H9 (cell line): ENCODE results near the gene CCDC28B. TPM values are rescaled to one million over a fixed set of nuclear protein-coding genes. Genes with fewer than 3 reads are reported as not detected.

Source experiments
- DNase-seq: peaks from one replicate; pipeline ENCODE4 v3.0.0-alpha.2; 2017
- H2AFZ ChIP-seq: one replicate; pipeline ENCODE4 v1.6.1; 2013; ENCODE audit warnings: mild to moderate bottlenecking, low read length, control low read depth, moderate library complexity
- H2AK5ac ChIP-seq: 2 replicates; pipeline ENCODE4 v1.6.1; 2013; ENCODE audit warnings: low read length, control low read depth, mixed read lengths; ENCODE audit not compliant: insufficient read length
- H2BK120ac ChIP-seq: one replicate; pipeline ENCODE4 v1.6.1; 2013; ENCODE audit warnings: low read depth, mild to moderate bottlenecking, low read length, control low read depth, inconsistent platforms; ENCODE audit not compliant: poor library complexity, severe bottlenecking
- H2BK12ac ChIP-seq: 2 replicates; pipeline ENCODE4 v1.6.1; 2013; ENCODE audit warnings: low read length, control low read depth, mixed read lengths, low read depth; ENCODE audit not compliant: insufficient read length
- H2BK15ac ChIP-seq: 2 replicates; pipeline ENCODE4 v1.6.1; 2013; ENCODE audit warnings: low read depth, low read length, control low read depth
- H2BK20ac ChIP-seq: one replicate; pipeline ENCODE4 v1.6.1; 2013; ENCODE audit warnings: low read depth, mild to moderate bottlenecking, low read length, control low read depth, inconsistent platforms; ENCODE audit not compliant: poor library complexity, severe bottlenecking
- H2BK5ac ChIP-seq: 2 replicates; pipeline ENCODE4 v1.6.1; 2013; ENCODE audit warnings: low read length, control low read depth, mixed read lengths; ENCODE audit not compliant: insufficient read length
- H3K14ac ChIP-seq: 2 replicates; pipeline ENCODE4 v1.6.1; 2013; ENCODE audit warnings: low read length, control low read depth; ENCODE audit not compliant: insufficient read depth
- H3K18ac ChIP-seq: 2 replicates; pipeline ENCODE4 v1.6.1; 2013; ENCODE audit warnings: low read depth, mild to moderate bottlenecking, mixed read lengths, low read length, control low read depth; ENCODE audit not compliant: insufficient read length
- H3K23ac ChIP-seq: 2 replicates; pipeline ENCODE4 v1.6.1; 2013; ENCODE audit warnings: low read length, control low read depth, mixed read lengths, low read depth; ENCODE audit not compliant: insufficient read length
- H3K23me2 ChIP-seq: 2 replicates; pipeline ENCODE4 v1.6.1; 2013; ENCODE audit warnings: low read depth, mild to moderate bottlenecking, mixed read lengths, low read length, control low read depth; ENCODE audit not compliant: insufficient read length, poor library complexity, severe bottlenecking
- H3K27ac ChIP-seq: 2 replicates; pipeline ENCODE4 v1.5.1; 2013; ENCODE audit warnings: low read length, control low read depth, mixed read lengths, low read depth; ENCODE audit not compliant: insufficient read length
- H3K27me3 ChIP-seq: 2 replicates; pipeline ENCODE4 v1.6.1; 2013; ENCODE audit warnings: low read length, control low read depth, inconsistent platforms; ENCODE audit not compliant: insufficient read depth
- H3K4ac ChIP-seq: 2 replicates; pipeline ENCODE4 v1.6.1; 2013; ENCODE audit warnings: low read depth, mild to moderate bottlenecking, control low read depth, inconsistent platforms, low read length, moderate library complexity
- H3K4me1 ChIP-seq: 2 replicates; pipeline ENCODE4 v1.6.1; 2013; ENCODE audit warnings: low read length, control low read depth, inconsistent platforms; ENCODE audit not compliant: insufficient read depth
- H3K4me2 ChIP-seq: 2 replicates; pipeline ENCODE4 v1.6.1; 2013; ENCODE audit warnings: low read length, control low read depth, mixed read lengths; ENCODE audit not compliant: insufficient read length, insufficient read depth
- H3K56ac ChIP-seq: 2 replicates; pipeline ENCODE4 v1.6.1; 2013; ENCODE audit warnings: low read depth, mild to moderate bottlenecking, mixed read lengths, low read length, control low read depth; ENCODE audit not compliant: insufficient read length
- H3K79me1 ChIP-seq: 2 replicates; pipeline ENCODE4 v1.6.1; 2013; ENCODE audit warnings: low read depth, mild to moderate bottlenecking, moderate library complexity, low read length, control low read depth, inconsistent platforms; ENCODE audit not compliant: insufficient read depth, poor library complexity, severe bottlenecking
- H3K79me2 ChIP-seq: 2 replicates; pipeline ENCODE4 v1.6.1; 2013; ENCODE audit warnings: low read length, control low read depth, inconsistent platforms; ENCODE audit not compliant: insufficient read depth
- H3K9ac ChIP-seq: 2 replicates; pipeline ENCODE4 v1.6.1; 2013; ENCODE audit warnings: low read length, control low read depth, mixed read lengths; ENCODE audit not compliant: insufficient read length; ENCODE audit errors: extremely low read depth
- H3K9me3 ChIP-seq: one replicate; pipeline ENCODE4 v1.6.1; 2013; ENCODE audit warnings: low read depth, low read length, inconsistent platforms; ENCODE audit not compliant: control insufficient read depth
- H3T11ph ChIP-seq: one replicate; pipeline ENCODE4 v1.6.1; 2013; ENCODE audit warnings: mild to moderate bottlenecking, low read length, control low read depth, inconsistent platforms
- H4K20me1 ChIP-seq: one replicate; pipeline ENCODE4 v1.6.1; 2013; ENCODE audit not compliant: control insufficient read depth, insufficient read length, insufficient read depth
- H4K5ac ChIP-seq: 2 replicates; pipeline ENCODE4 v1.6.1; 2013; ENCODE audit warnings: low read depth, mild to moderate bottlenecking, mixed read lengths, low read length, control low read depth; ENCODE audit not compliant: insufficient read length
- H4K8ac ChIP-seq: replicated peaks from 2 replicates; pipeline ENCODE4 v1.6.1; 2013; ENCODE audit warnings: low read length, control low read depth, mixed read lengths, low read depth; ENCODE audit not compliant: insufficient read length
- H4K91ac ChIP-seq: 2 replicates; pipeline ENCODE4 v1.6.1; 2013; ENCODE audit warnings: low read depth, mild to moderate bottlenecking, moderate library complexity, mixed read lengths, low read length, control low read depth; ENCODE audit not compliant: insufficient read length
- H3K27ac Mint-ChIP-seq, 3 experiments: 2 replicates in 2 of 3; 3 replicates in 1 of 3; pipeline ENCODE4 v1.8.0; 2020 to 2021; ENCODE audit warnings: mixed read lengths in 3 of 3, mild to moderate bottlenecking in 1 of 3, moderate library complexity in 1 of 3
- H3K27me3 Mint-ChIP-seq: 2 replicates; pipeline ENCODE4 v1.8.0; 2021; ENCODE audit warnings: low read depth, mild to moderate bottlenecking, moderate library complexity, mixed read lengths
- H3K36me3 Mint-ChIP-seq, 3 experiments: 2 replicates in 2 of 3; 3 replicates in 1 of 3; pipeline ENCODE4 v1.8.0; 2020 to 2021; ENCODE audit warnings: low read depth in 3 of 3, mixed read lengths in 3 of 3; ENCODE audit not compliant: insufficient read depth in 1 of 3
- H3K4me1 Mint-ChIP-seq, 2 experiments: 2 replicates each; pipeline ENCODE4 v1.8.0; 2020; ENCODE audit warnings: mixed read lengths in 2 of 2
- H3K4me3 Mint-ChIP-seq, 2 experiments: 2 replicates in 1 of 2; 3 replicates in 1 of 2; pipeline ENCODE4 v1.8.0; 2020 to 2021; ENCODE audit warnings: mild to moderate bottlenecking in 2 of 2, mixed read lengths in 2 of 2, moderate library complexity in 1 of 2
- H3K9me3 Mint-ChIP-seq, 2 experiments: 2 replicates in 1 of 2; 3 replicates in 1 of 2; pipeline ENCODE4 v1.8.0; 2020; ENCODE audit warnings: mild to moderate bottlenecking in 2 of 2, mixed read lengths in 2 of 2, moderate library complexity in 1 of 2
- WGBS: extraction: QIAGEN DNeasy Blood & Tissue Kit; methylation state at CpG from one replicate; pipeline ENCODE4 v1.1.7; 2013; ENCODE audit warnings: missing lambda C conversion rate, low lambda C conversion rate, mixed read lengths; ENCODE audit not compliant: insufficient read length; ENCODE audit errors: extremely low coverage; 5-methylcytosine and 5-hydroxymethylcytosine counted together
- total RNA-seq: library from RNA; stranded (reverse); gene quantifications from 2 replicates; pipeline ENCODE4 v1.2.1, GENCODE V29; 2021
- TF ChIP-seq, protein P1 (sequence below): fragments of 200-600 bp; sonication (generic); conservative IDR thresholded peaks from 3 replicates; pipeline ENCODE4 v1.8.0; 2021; ENCODE audit warnings: antibody characterized with exemption, mild to moderate bottlenecking

Gene CCDC28B
- total RNA-seq, 1 experiment from 2014 or later, result 20.7 TPM

DNA sequence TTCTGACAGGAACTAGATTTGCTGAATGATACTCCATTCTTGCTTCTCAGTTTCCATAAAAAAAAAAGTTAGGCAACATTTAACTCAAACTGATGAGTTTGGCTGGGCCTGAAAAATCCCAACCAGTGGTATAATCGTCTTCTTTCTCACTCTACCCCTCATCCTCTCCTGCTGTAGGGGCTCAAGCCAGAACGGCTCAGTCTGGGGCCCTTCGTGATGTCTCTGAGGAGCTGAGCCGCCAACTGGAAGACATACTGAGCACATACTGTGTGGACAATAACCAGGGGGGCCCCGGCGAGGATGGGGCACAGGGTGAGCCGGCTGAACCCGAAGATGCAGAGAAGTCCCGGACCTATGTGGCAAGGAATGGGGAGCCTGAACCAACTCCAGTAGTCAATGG is 19.3 kb upstream of the CCDC28B start:
- H2BK120ac ChIP-seq, result no peak overlapping the region
- no peak overlapping the region for H3K18ac ChIP-seq
- no peak overlapping the region for H2BK12ac ChIP-seq
- no peak overlapping the region for H4K91ac ChIP-seq
- no peaks in the 10 kb centered on the region for H4K20me1 ChIP-seq
- no peak for DNase-seq
- H3K9me3 ChIP-seq, result no peaks in the 10 kb centered on the region
- WGBS, result no CpG with 5 or more reads among the region's 9 CpGs
- peaks cover 7% of the 10 kb centered on the region for H3K23me2 ChIP-seq
- no peak overlapping the region for H3T11ph ChIP-seq
- no peak overlapping the region for H3K14ac ChIP-seq
- no peak overlapping the region for H2AK5ac ChIP-seq
- H3K9me3 Mint-ChIP-seq, result no peaks in the 10 kb centered on the region
- H3K4me1 ChIP-seq, result peaks cover 6% of the 10 kb centered on the region
- H2AFZ ChIP-seq, result no peak overlapping the region
- H3K4me3 Mint-ChIP-seq, result peak overlapping the region; percentile 92
- peaks cover 36 to 56% (median 49%) of the 10 kb centered on the region in 3 experiments for H3K36me3 Mint-ChIP-seq
- H3K4me1 Mint-ChIP-seq, result peaks cover 28 to 33% of the 10 kb centered on the region in 2 experiments
- H3K4ac ChIP-seq, result no peak overlapping the region
- no peaks in the 10 kb centered on the region for H3K27me3 ChIP-seq
- H3K79me2 ChIP-seq, result peaks cover 4% of the 10 kb centered on the region; the same call in 1 of the 2 replicates
- no peak overlapping the region for H2BK5ac ChIP-seq
- TF ChIP-seq, protein P1, sequence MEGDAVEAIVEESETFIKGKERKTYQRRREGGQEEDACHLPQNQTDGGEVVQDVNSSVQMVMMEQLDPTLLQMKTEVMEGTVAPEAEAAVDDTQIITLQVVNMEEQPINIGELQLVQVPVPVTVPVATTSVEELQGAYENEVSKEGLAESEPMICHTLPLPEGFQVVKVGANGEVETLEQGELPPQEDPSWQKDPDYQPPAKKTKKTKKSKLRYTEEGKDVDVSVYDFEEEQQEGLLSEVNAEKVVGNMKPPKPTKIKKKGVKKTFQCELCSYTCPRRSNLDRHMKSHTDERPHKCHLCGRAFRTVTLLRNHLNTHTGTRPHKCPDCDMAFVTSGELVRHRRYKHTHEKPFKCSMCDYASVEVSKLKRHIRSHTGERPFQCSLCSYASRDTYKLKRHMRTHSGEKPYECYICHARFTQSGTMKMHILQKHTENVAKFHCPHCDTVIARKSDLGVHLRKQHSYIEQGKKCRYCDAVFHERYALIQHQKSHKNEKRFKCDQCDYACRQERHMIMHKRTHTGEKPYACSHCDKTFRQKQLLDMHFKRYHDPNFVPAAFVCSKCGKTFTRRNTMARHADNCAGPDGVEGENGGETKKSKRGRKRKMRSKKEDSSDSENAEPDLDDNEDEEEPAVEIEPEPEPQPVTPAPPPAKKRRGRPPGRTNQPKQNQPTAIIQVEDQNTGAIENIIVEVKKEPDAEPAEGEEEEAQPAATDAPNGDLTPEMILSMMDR, result no peak
- H3K23ac ChIP-seq, result no peak overlapping the region
- no peaks in the 10 kb centered on the region for H3K27me3 Mint-ChIP-seq
- H3K27ac Mint-ChIP-seq, result peak overlapping the region; percentile 4 to 75 (median 23); a peak in 3 of 7 replicates
- H4K5ac ChIP-seq, result no peak overlapping the region
- H3K79me1 ChIP-seq, result peaks cover 6% of the 10 kb centered on the region
- H3K4me2 ChIP-seq, result peak overlapping the region; percentile 77
- H3K27ac ChIP-seq, result no peak overlapping the region
- H2BK20ac ChIP-seq, result no peak overlapping the region
- H4K8ac ChIP-seq, result no peak overlapping the region
- no peak overlapping the region for H2BK15ac ChIP-seq
- no peak overlapping the region for H3K56ac ChIP-seq
- no peak overlapping the region for H3K9ac ChIP-seq
